Astrocyte (in vitro differentiated cells and primary cell): ENCODE data around the gene FCHO1. TPM values are rescaled to one million over a fixed set of nuclear protein-coding genes. Genes with fewer than 3 reads are reported as not detected.

Experiments
- DNase-seq: peaks from one replicate; pipeline ENCODE4 v3.0.0-alpha.2; 2010; ENCODE audit warnings: low read depth
- FAIRE-seq: peaks from 2 replicates; lab custom pipeline; 2011; peaks lifted over from hg19 to GRCh38; lab: Jason Lieb, UNC
- H2AFZ ChIP-seq: 2 replicates; pipeline ENCODE4 v1.6.0; 2012; ENCODE audit warnings: low read depth, low read length, inconsistent platforms
- H3K27ac ChIP-seq: 2 replicates; pipeline ENCODE4 v1.5.1; 2011; ENCODE audit warnings: low read depth, low read length, inconsistent platforms
- H3K27me3 ChIP-seq: 2 replicates; pipeline ENCODE4 v1.6.0; 2011; ENCODE audit warnings: low read length, inconsistent platforms; ENCODE audit not compliant: insufficient read depth
- H3K36me3 ChIP-seq: 2 replicates; pipeline ENCODE4 v1.5.1; 2011; ENCODE audit warnings: low read length, inconsistent platforms; ENCODE audit not compliant: insufficient read depth
- H3K4me1 ChIP-seq: 2 replicates; pipeline ENCODE4 v1.5.1; 2011; ENCODE audit warnings: low read length, inconsistent platforms; ENCODE audit not compliant: insufficient read depth
- H3K4me2 ChIP-seq: 2 replicates; pipeline ENCODE4 v1.6.0; 2012; ENCODE audit warnings: low read length, inconsistent platforms
- H3K4me3 ChIP-seq: 2 replicates; pipeline ENCODE4 v1.5.1; 2011; ENCODE audit warnings: low read depth, mild to moderate bottlenecking, low read length, inconsistent platforms; ENCODE audit not compliant: insufficient read depth
- H3K79me2 ChIP-seq: 2 replicates; pipeline ENCODE4 v1.6.0; 2012; ENCODE audit warnings: mild to moderate bottlenecking, low read length, inconsistent platforms; ENCODE audit not compliant: insufficient read depth
- H3K9ac ChIP-seq: 2 replicates; pipeline ENCODE4 v1.6.0; 2012; ENCODE audit warnings: mild to moderate bottlenecking, low read length, inconsistent platforms
- H3K9me3 ChIP-seq: 2 replicates; pipeline ENCODE4 v1.5.1; 2012; ENCODE audit warnings: low read depth, mild to moderate bottlenecking, low read length, inconsistent platforms; ENCODE audit not compliant: insufficient read depth
- H4K20me1 ChIP-seq: 2 replicates; pipeline ENCODE4 v1.6.0; 2012; ENCODE audit warnings: low read length, inconsistent platforms; ENCODE audit not compliant: insufficient read depth
- H3K27ac Mint-ChIP-seq: one replicate; pipeline ENCODE4 v1.8.0; 2021; ENCODE audit warnings: mild to moderate bottlenecking, mixed read lengths; ENCODE audit not compliant: unreplicated experiment
- H3K27me3 Mint-ChIP-seq: one replicate; pipeline ENCODE4 v1.8.0; 2021; ENCODE audit warnings: low read depth, mixed read lengths; ENCODE audit not compliant: unreplicated experiment
- H3K36me3 Mint-ChIP-seq: one replicate; pipeline ENCODE4 v1.8.0; 2021; ENCODE audit warnings: low read depth, mixed read lengths; ENCODE audit not compliant: unreplicated experiment
- H3K4me1 Mint-ChIP-seq: one replicate; pipeline ENCODE4 v1.8.0; 2021; ENCODE audit warnings: low read depth, mixed read lengths; ENCODE audit not compliant: unreplicated experiment
- H3K4me3 Mint-ChIP-seq: one replicate; pipeline ENCODE4 v1.8.0; 2021; ENCODE audit warnings: mild to moderate bottlenecking, moderate library complexity, mixed read lengths; ENCODE audit not compliant: unreplicated experiment
- H3K9me3 Mint-ChIP-seq: one replicate; pipeline ENCODE4 v1.8.0; 2021; ENCODE audit warnings: mild to moderate bottlenecking, mixed read lengths; ENCODE audit not compliant: unreplicated experiment
- EZH2 ChIP-seq: IDR thresholded peaks from 2 replicates; pipeline ENCODE4 v1.6.1; 2012; ENCODE audit warnings: mild to moderate bottlenecking, low read length, inconsistent platforms; ENCODE audit not compliant: insufficient read depth
- total RNA-seq: library from RNA; stranded (reverse); gene quantifications from 2 replicates; pipeline ENCODE4 v1.2.1, GENCODE V29; 2021
- TF ChIP-seq, protein P1 (sequence below): IDR thresholded peaks from 2 replicates; pipeline ENCODE4 v1.5.1; 2011; ENCODE audit warnings: low read depth, mild to moderate bottlenecking, inconsistent platforms, low read length, moderate library complexity; ENCODE audit not compliant: insufficient read depth

The FCHO1 gene
- total RNA-seq, 1 donor from 2014 or later = 2.0 TPM

DNA sequence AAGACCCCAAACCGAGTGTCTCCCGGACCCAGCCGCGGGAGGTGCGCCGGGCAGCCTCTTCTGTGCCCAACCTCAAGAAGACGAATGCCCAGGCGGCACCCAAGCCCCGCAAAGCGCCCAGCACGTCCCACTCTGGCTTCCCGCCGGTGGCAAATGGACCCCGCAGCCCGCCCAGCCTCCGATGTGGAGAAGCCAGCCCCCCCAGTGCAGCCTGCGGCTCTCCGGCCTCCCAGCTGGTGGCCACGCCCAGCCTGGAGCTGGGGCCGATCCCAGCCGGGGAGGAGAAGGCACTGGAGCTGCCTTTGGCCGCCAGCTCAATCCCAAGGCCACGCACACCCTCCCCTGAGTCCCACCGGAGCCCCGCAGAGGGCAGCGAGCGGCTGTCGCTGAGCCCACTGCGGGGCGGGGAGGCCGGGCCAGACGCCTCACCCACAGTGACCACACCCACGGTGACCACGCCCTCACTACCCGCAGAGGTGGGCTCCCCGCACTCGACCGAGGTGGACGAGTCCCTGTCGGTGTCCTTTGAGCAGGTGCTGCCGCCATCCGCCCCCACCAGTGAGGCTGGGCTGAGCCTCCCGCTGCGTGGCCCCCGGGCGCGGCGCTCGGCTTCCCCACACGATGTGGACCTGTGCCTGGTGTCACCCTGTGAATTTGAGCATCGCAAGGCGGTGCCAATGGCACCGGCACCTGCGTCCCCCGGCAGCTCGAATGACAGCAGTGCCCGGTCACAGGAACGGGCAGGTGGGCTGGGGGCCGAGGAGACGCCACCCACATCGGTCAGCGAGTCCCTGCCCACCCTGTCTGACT lies 24.1 kb upstream of the FCHO1 start:
- Mint-ChIP-seq H3K27ac (no peak overlapping the region), H3K4me1 (no peaks in the 10 kb centered on the region), H3K27me3 (no peaks in the 10 kb centered on the region), H3K4me3 (no peak overlapping the region), H3K36me3 (peaks cover 24% of the 10 kb centered on the region), H3K9me3 (peaks cover 5% of the 10 kb centered on the region)
- Histone ChIP-seq H3K36me3 (peaks cover 11% of the 10 kb centered on the region), H4K20me1 (peaks cover 73% of the 10 kb centered on the region), H3K27ac (no peak overlapping the region), H3K4me2 (no peak overlapping the region), H3K27me3 (no peaks in the 10 kb centered on the region), H3K9ac (no peak overlapping the region), H3K79me2 (peaks cover 84% of the 10 kb centered on the region), H3K9me3 (no peaks in the 10 kb centered on the region), H2AFZ (no peak overlapping the region), H3K4me1 (peaks cover 1% of the 10 kb centered on the region), H3K4me3 (no peak overlapping the region)
- no peak for DNase-seq
- TF ChIP-seq, protein P1, sequence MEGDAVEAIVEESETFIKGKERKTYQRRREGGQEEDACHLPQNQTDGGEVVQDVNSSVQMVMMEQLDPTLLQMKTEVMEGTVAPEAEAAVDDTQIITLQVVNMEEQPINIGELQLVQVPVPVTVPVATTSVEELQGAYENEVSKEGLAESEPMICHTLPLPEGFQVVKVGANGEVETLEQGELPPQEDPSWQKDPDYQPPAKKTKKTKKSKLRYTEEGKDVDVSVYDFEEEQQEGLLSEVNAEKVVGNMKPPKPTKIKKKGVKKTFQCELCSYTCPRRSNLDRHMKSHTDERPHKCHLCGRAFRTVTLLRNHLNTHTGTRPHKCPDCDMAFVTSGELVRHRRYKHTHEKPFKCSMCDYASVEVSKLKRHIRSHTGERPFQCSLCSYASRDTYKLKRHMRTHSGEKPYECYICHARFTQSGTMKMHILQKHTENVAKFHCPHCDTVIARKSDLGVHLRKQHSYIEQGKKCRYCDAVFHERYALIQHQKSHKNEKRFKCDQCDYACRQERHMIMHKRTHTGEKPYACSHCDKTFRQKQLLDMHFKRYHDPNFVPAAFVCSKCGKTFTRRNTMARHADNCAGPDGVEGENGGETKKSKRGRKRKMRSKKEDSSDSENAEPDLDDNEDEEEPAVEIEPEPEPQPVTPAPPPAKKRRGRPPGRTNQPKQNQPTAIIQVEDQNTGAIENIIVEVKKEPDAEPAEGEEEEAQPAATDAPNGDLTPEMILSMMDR = no peak
- TF ChIP-seq EZH2 = no peak
- no peak for FAIRE-seq

DNA sequence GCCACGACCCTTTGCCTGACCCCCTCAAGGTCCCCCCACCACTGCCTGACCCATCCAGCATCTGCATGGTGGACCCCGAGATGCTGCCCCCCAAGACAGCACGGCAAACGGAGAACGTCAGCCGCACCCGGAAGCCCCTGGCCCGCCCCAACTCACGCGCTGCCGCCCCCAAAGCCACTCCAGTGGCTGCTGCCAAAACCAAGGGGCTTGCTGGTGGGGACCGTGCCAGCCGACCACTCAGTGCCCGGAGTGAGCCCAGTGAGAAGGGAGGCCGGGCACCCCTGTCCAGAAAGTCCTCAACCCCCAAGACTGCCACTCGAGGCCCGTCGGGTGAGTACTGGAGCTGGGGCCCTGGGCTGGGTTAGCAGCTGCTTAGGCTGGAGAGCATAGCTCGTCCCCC lies 23.4 kb upstream of the FCHO1 start:
- no peak for DNase-seq
- Mint-ChIP-seq H3K4me1 (no peaks in the 10 kb centered on the region), H3K9me3 (peaks cover 5% of the 10 kb centered on the region), H3K27ac (no peak overlapping the region), H3K36me3 (peaks cover 27% of the 10 kb centered on the region), H3K4me3 (no peak overlapping the region), H3K27me3 (no peaks in the 10 kb centered on the region)
- Histone ChIP-seq H3K27me3 (no peaks in the 10 kb centered on the region), H3K9ac (no peak overlapping the region), H2AFZ (no peak overlapping the region), H4K20me1 (peaks cover 75% of the 10 kb centered on the region), H3K4me2 (no peak overlapping the region), H3K4me1 (no peaks in the 10 kb centered on the region), H3K9me3 (no peaks in the 10 kb centered on the region), H3K4me3 (no peak overlapping the region), H3K79me2 (peaks cover 85% of the 10 kb centered on the region), H3K36me3 (peaks cover 11% of the 10 kb centered on the region), H3K27ac (no peak overlapping the region)
- no peak for FAIRE-seq
- TF ChIP-seq, protein P1 = no peak

DNA sequence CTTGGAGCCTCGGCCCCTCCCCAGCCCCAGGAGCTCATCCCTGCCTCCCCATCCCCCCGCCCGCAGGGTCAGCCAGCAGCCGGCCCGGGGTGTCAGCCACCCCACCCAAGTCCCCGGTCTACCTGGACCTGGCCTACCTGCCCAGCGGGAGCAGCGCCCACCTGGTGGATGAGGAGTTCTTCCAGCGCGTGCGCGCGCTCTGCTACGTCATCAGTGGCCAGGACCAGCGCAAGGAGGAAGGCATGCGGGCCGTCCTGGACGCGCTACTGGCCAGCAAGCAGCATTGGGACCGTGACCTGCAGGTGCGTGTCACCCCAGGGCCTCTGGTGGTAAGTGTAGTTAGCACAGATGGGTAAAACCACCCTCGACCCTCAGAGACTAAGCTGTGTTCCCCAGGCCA lies 18.1 kb upstream of the FCHO1 start:
- Histone ChIP-seq H4K20me1 (peaks cover 70% of the 10 kb centered on the region), H3K4me1 (no peaks in the 10 kb centered on the region), H3K27ac (no peak overlapping the region), H3K4me3 (no peak overlapping the region), H2AFZ (no peak overlapping the region), H3K9me3 (no peaks in the 10 kb centered on the region), H3K9ac (no peak overlapping the region), H3K36me3 (peaks cover 17% of the 10 kb centered on the region), H3K79me2 (peaks cover 54% of the 10 kb centered on the region), H3K4me2 (no peak overlapping the region), H3K27me3 (no peaks in the 10 kb centered on the region)
- no peak overlapping the region for H3K27ac Mint-ChIP-seq
- H3K4me3 Mint-ChIP-seq = no peak overlapping the region
- peaks cover 30% of the 10 kb centered on the region for H3K36me3 Mint-ChIP-seq
- H3K4me1 Mint-ChIP-seq = no peaks in the 10 kb centered on the region
- DNase-seq (no peak), FAIRE-seq (no peak)
- H3K9me3 Mint-ChIP-seq = peaks cover 5% of the 10 kb centered on the region
- no peaks in the 10 kb centered on the region for H3K27me3 Mint-ChIP-seq
- TF ChIP-seq, protein P1 = no peak
- no peak for TF ChIP-seq EZH2
